ENCODE measurements around the gene TBX3.

Gene TBX3

GRCh38 chr12:114678028-114678427, 5.9 kb downstream of the TBX3 start:
- no peak overlapping the region for H2BK12ac ChIP-seq (ENCODE audit: low read length)
- no peaks in the 10 kb centered on the region for H3K36me3 ChIP-seq (replicated peaks in 1 of 2; ENCODE audit: control insufficient read depth in 2 of 2, insufficient read depth in 2 of 2, low read length in 2 of 2)

DNA sequence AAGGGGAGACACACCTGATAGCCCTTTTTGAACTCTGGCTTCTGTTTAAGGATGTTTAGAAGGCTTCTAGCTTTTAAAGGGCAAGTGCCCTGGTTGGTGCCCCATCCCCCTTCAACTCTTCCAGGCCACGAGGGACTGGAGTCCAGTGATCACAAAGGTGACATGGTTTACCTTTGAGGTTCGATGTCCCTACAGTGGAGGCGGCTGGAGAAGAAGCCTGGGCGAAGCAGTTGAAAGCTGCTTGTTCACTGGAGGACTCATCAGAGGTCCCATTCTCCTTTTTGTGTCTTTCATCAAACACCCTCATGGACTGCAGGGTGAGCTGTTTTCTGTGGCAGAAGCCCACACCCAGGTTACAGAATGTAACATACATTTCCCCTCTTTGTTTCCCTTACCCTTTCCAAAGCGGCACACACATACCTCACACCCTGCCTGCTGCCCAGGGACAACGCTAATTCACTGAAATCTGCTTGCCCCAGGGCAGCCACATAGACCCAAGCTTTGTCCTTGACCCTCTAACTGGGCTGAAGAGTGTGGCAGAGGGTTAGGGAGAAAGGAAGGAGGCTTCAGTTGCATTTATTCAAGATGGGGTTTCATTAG, 7.7 kb downstream of the TBX3 start:
- no peak overlapping the region for H3K4me2 ChIP-seq (ENCODE audit: insufficient read depth, low read length, poor library complexity, severe bottlenecking)
- no peak overlapping the region for H2BK120ac ChIP-seq (ENCODE audit: low read depth, low read length)
- H2BK12ac ChIP-seq (ENCODE audit: low read length) = no peak overlapping the region
- H2AFZ ChIP-seq (ENCODE audit: low read length) = no peak overlapping the region
- H2AK5ac ChIP-seq (ENCODE audit: low read depth, low read length) = no peak overlapping the region
- H3K27me3 ChIP-seq (ENCODE audit: control insufficient read depth in 3 of 3, insufficient read depth in 3 of 3, low read depth in 1 of 3, low read length in 3 of 3) = peaks cover 43 to 100% (median 97%) of the 10 kb centered on the region in 3 experiments
- no peak overlapping the region for H3K23ac ChIP-seq (ENCODE audit: low read depth, low read length, poor library complexity)
- no peak overlapping the region for H3K14ac ChIP-seq (ENCODE audit: low read length)
- no peak overlapping the region for H4K91ac ChIP-seq (ENCODE audit: low read depth, low read length, poor library complexity)
- H2BK15ac ChIP-seq (ENCODE audit: low read length) = no peak overlapping the region
- DNase-seq (ENCODE audit: low spot score) = no peak
- WGBS, 2 donors (ENCODE audit: extremely low coverage in 2 of 2, insufficient read length in 2 of 2, insufficient replicate concordance in 1 of 2) = no CpG with 5 or more reads among the region's 6 CpGs
- H3K9me3 ChIP-seq (replicated peaks in 1 of 2; ENCODE audit: control insufficient read depth in 2 of 2, insufficient read depth in 1 of 2, low read depth in 1 of 2, low read length in 2 of 2) = no peaks in the 10 kb centered on the region
- no peak overlapping the region for H3K27ac ChIP-seq (replicated peaks; ENCODE audit: low read length)
- H3K18ac ChIP-seq (ENCODE audit: low read length) = no peak overlapping the region
- no peak overlapping the region for H3K4me3 ChIP-seq (ENCODE audit: low read length in 2 of 2)
- no peaks in the 10 kb centered on the region for H3K36me3 ChIP-seq (replicated peaks in 1 of 2; ENCODE audit: control insufficient read depth in 2 of 2, insufficient read depth in 2 of 2, low read length in 2 of 2)
- H3K4me1 ChIP-seq (ENCODE audit: control insufficient read depth in 2 of 2, insufficient read depth in 1 of 2, low read depth in 1 of 2, low read length in 2 of 2) = no peaks in the 10 kb centered on the region
- no peaks in the 10 kb centered on the region for H3K79me1 ChIP-seq (ENCODE audit: low read depth, low read length)
- no peak overlapping the region for H2BK5ac ChIP-seq (ENCODE audit: low read length)
- no peak overlapping the region for H3K4ac ChIP-seq (ENCODE audit: low read length)
- no peak overlapping the region for H3K9ac ChIP-seq (ENCODE audit: low read depth, low read length, poor library complexity)
- H4K8ac ChIP-seq (ENCODE audit: low read depth, low read length) = no peak overlapping the region

More at GRCh38 chr12:114678028-114678427, 5.9 kb downstream of the TBX3 start:
- Histone ChIP-seq H3K14ac (ENCODE audit: low read length) (no peak overlapping the region), H2BK5ac (ENCODE audit: low read length) (no peak overlapping the region), H3K79me1 (ENCODE audit: low read depth, low read length) (no peaks in the 10 kb centered on the region), H3K4me1 (ENCODE audit: control insufficient read depth in 2 of 2, insufficient read depth in 1 of 2, low read depth in 1 of 2, low read length in 2 of 2) (peaks cover 0 to 1% of the 10 kb centered on the region in 2 donors), H3K27ac (replicated peaks; ENCODE audit: low read length) (no peak overlapping the region), H3K9ac (ENCODE audit: low read depth, low read length, poor library complexity) (no peak overlapping the region), H3K27me3 (ENCODE audit: control insufficient read depth in 3 of 3, insufficient read depth in 3 of 3, low read depth in 1 of 3, low read length in 3 of 3) (peaks cover 44 to 100% (median 97%) of the 10 kb centered on the region in 3 experiments), H3K4ac (ENCODE audit: low read length) (no peak overlapping the region), H3K4me2 (ENCODE audit: insufficient read depth, low read length, poor library complexity, severe bottlenecking) (no peak overlapping the region), H3K23ac (ENCODE audit: low read depth, low read length, poor library complexity) (no peak overlapping the region), H3K4me3 (ENCODE audit: low read length in 2 of 2) (no peak overlapping the region), H2BK15ac (ENCODE audit: low read length) (no peak overlapping the region), H2BK120ac (ENCODE audit: low read depth, low read length) (no peak overlapping the region), H2AFZ (ENCODE audit: low read length) (no peak overlapping the region), H3K18ac (ENCODE audit: low read length) (no peak overlapping the region), H4K8ac (ENCODE audit: low read depth, low read length) (no peak overlapping the region), H4K91ac (ENCODE audit: low read depth, low read length, poor library complexity) (no peak overlapping the region), H2AK5ac (ENCODE audit: low read depth, low read length) (no peak overlapping the region), H3K9me3 (replicated peaks in 1 of 2; ENCODE audit: control insufficient read depth in 2 of 2, insufficient read depth in 1 of 2, low read depth in 1 of 2, low read length in 2 of 2) (no peaks in the 10 kb centered on the region)
- no CpG with 5 or more reads among the region's 2 CpGs for WGBS, 2 donors (ENCODE audit: extremely low coverage in 2 of 2, insufficient read length in 2 of 2, insufficient replicate concordance in 1 of 2)
- no peak for DNase-seq (ENCODE audit: low spot score)

DNA sequence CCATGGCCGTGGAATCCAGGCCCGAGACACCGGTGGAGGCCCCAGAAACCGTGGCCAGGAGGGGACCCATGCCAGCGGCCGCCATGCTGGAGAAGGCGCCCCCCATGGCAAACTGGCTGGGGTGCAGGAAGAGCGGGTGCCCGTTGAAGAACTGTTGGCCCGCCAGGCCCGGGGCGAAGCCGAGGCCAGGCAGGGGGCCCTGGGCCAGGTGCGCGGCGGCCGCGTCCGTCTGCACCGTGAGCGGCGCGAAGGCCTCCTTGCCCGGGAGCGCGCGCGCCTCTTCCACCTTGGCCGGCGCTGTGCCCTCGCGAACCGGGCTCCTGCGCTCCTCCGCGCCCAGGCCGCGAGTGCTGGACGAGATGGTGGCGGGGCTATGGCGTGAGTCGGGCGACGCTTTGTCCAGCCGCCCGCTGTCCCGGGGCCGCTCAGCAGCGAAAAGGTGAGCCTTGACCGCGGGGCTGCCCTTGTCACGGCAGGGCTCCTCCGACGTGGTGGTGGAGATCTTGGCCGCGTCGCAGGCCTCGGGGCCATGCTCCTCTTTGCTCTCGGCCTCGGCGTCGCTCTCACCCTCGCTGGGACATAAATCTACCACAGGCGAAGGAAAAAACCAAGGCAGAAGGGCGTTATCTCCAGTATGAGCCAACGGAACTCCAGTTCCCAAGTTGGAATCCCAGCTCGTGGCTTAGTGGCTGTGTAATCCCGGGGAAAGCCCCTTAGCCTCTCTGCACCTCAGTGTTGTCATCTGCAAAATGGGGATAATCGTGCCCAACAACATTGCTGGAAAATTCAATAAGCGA, 9.5 kb downstream of the TBX3 start:
- no peak overlapping the region for H2BK15ac ChIP-seq (ENCODE audit: low read length)
- H3K14ac ChIP-seq (ENCODE audit: low read length) = no peak overlapping the region
- H3K9me3 ChIP-seq (replicated peaks in 1 of 2; ENCODE audit: control insufficient read depth in 2 of 2, insufficient read depth in 1 of 2, low read depth in 1 of 2, low read length in 2 of 2) = no peaks in the 10 kb centered on the region
- H4K8ac ChIP-seq (ENCODE audit: low read depth, low read length) = no peak overlapping the region
- DNase-seq (ENCODE audit: low spot score) = peak; percentile 21
- H2BK5ac ChIP-seq (ENCODE audit: low read length) = no peak overlapping the region
- no peak overlapping the region for H3K27ac ChIP-seq (replicated peaks; ENCODE audit: low read length)
- H2AK5ac ChIP-seq (ENCODE audit: low read depth, low read length) = peak overlapping the region; percentile 29
- H3K36me3 ChIP-seq (replicated peaks in 1 of 2; ENCODE audit: control insufficient read depth in 2 of 2, insufficient read depth in 2 of 2, low read length in 2 of 2) = no peaks in the 10 kb centered on the region
- no peaks in the 10 kb centered on the region for H3K4me1 ChIP-seq (ENCODE audit: control insufficient read depth in 2 of 2, insufficient read depth in 1 of 2, low read depth in 1 of 2, low read length in 2 of 2)
- peak overlapping the region; percentile 67 for H3K23ac ChIP-seq (ENCODE audit: low read depth, low read length, poor library complexity)
- H3K79me1 ChIP-seq (ENCODE audit: low read depth, low read length) = no peaks in the 10 kb centered on the region
- H2BK12ac ChIP-seq (ENCODE audit: low read length) = no peak overlapping the region
- no peak overlapping the region for H4K91ac ChIP-seq (ENCODE audit: low read depth, low read length, poor library complexity)
- no peak overlapping the region for H3K9ac ChIP-seq (ENCODE audit: low read depth, low read length, poor library complexity)
- WGBS, 2 donors (ENCODE audit: extremely low coverage in 2 of 2, insufficient read length in 2 of 2, insufficient replicate concordance in 1 of 2) = no CpG with 5 or more reads among the region's 70 CpGs
- peak overlapping the region in 1 of 2 donors; percentile 59 for H3K4me3 ChIP-seq (ENCODE audit: low read length in 2 of 2)
- peaks cover 45 to 100% (median 97%) of the 10 kb centered on the region in 3 experiments for H3K27me3 ChIP-seq (ENCODE audit: control insufficient read depth in 3 of 3, insufficient read depth in 3 of 3, low read depth in 1 of 3, low read length in 3 of 3)
- no peak overlapping the region for H3K4me2 ChIP-seq (ENCODE audit: insufficient read depth, low read length, poor library complexity, severe bottlenecking)
- peak overlapping the region; percentile 17 for H2AFZ ChIP-seq (ENCODE audit: low read length)
- H3K18ac ChIP-seq (ENCODE audit: low read length) = peak overlapping the region; percentile 55
- H3K4ac ChIP-seq (ENCODE audit: low read length) = no peak overlapping the region
- no peak overlapping the region for H2BK120ac ChIP-seq (ENCODE audit: low read depth, low read length)

DNA sequence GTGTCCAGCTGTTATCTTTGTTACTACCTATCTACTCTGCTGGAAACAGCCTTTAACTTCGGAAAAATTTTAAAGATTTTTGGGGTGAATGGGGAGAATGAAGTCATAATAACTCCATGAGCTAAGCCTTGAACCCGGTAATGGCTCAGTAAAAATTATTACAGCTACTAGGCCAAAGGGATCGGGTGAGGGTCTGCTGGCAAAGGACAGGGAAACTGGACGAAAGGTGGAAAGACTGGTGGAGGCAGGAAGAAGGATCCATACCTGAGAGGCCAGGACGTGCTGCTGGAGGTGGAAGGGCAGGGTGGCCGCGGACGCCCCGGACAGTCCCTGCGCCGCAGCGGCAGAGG, 10.1 kb downstream of the TBX3 start:
- H3K4ac ChIP-seq (ENCODE audit: low read length) = no peak overlapping the region
- H3K4me3 ChIP-seq (ENCODE audit: low read length in 2 of 2) = no peak overlapping the region
- no peak overlapping the region for H4K91ac ChIP-seq (ENCODE audit: low read depth, low read length, poor library complexity)
- no peak overlapping the region for H4K8ac ChIP-seq (ENCODE audit: low read depth, low read length)
- DNase-seq (ENCODE audit: low spot score) = no peak
- H3K9me3 ChIP-seq (replicated peaks in 1 of 2; ENCODE audit: control insufficient read depth in 2 of 2, insufficient read depth in 1 of 2, low read depth in 1 of 2, low read length in 2 of 2) = no peaks in the 10 kb centered on the region
- peak overlapping the region; percentile 55 for H3K18ac ChIP-seq (ENCODE audit: low read length)
- no peak overlapping the region for H2BK5ac ChIP-seq (ENCODE audit: low read length)
- no peak overlapping the region for H3K9ac ChIP-seq (ENCODE audit: low read depth, low read length, poor library complexity)
- H3K4me2 ChIP-seq (ENCODE audit: insufficient read depth, low read length, poor library complexity, severe bottlenecking) = no peak overlapping the region
- H3K27me3 ChIP-seq (ENCODE audit: control insufficient read depth in 3 of 3, insufficient read depth in 3 of 3, low read depth in 1 of 3, low read length in 3 of 3) = peaks cover 45 to 99% (median 96%) of the 10 kb centered on the region in 3 experiments
- H3K4me1 ChIP-seq (ENCODE audit: control insufficient read depth in 2 of 2, insufficient read depth in 1 of 2, low read depth in 1 of 2, low read length in 2 of 2) = no peaks in the 10 kb centered on the region
- H3K23ac ChIP-seq (ENCODE audit: low read depth, low read length, poor library complexity) = peak overlapping the region; percentile 46
- no peak overlapping the region for H2BK15ac ChIP-seq (ENCODE audit: low read length)
- H3K14ac ChIP-seq (ENCODE audit: low read length) = no peak overlapping the region
- no CpG with 5 or more reads among the region's 12 CpGs for WGBS, 2 donors (ENCODE audit: extremely low coverage in 2 of 2, insufficient read length in 2 of 2, insufficient replicate concordance in 1 of 2)
- no peak overlapping the region for H2AFZ ChIP-seq (ENCODE audit: low read length)
- no peak overlapping the region for H2BK120ac ChIP-seq (ENCODE audit: low read depth, low read length)
- H2AK5ac ChIP-seq (ENCODE audit: low read depth, low read length) = peak overlapping the region; percentile 29
- no peaks in the 10 kb centered on the region for H3K36me3 ChIP-seq (replicated peaks in 1 of 2; ENCODE audit: control insufficient read depth in 2 of 2, insufficient read depth in 2 of 2, low read length in 2 of 2)
- H3K79me1 ChIP-seq (ENCODE audit: low read depth, low read length) = no peaks in the 10 kb centered on the region
- H2BK12ac ChIP-seq (ENCODE audit: low read length) = no peak overlapping the region
- no peak overlapping the region for H3K27ac ChIP-seq (replicated peaks; ENCODE audit: low read length)

Measured in neuronal stem cell (in vitro differentiated cells).